Occipital lobe (tissue), 2 donors: ENCODE data around the gene PTPRN. TPM values are rescaled to one million over a fixed set of nuclear protein-coding genes. Genes with fewer than 3 reads are reported as not detected.
A peak's percentile ranks its signal among the peaks of the same experiment; 100 is the strongest.
"Not testable (repeated sequence)": the region's sequence is repeated elsewhere in the genome, so short reads cannot be mapped to it uniquely, and the experiment has no call there.

Source experiments
- DNase-seq: peaks from one replicate; lab custom pipeline; 2025; lab: John Stamatoyannopoulos, UW
- total RNA-seq: library from RNA; depleted of rRNA; stranded (reverse); fragments of >200 nt; gene quantifications from one replicate; pipeline ENCODE4 v1.2.3, GENCODE V29; 2014

Gene PTPRN
- total RNA-seq, result 32.6 TPM

- DNase-seq, result peak; percentile 48
Measured at GRCh38 chr2:219309278-219309677, at the start of gene PTPRN. PTPRN (minus strand) TSS chr2:219309401; CDS start chr2:219309332, 69 bp downstream.

- no peak for DNase-seq
Measured at GRCh38 chr2:219358170-219359075, 49.2 kb upstream of the PTPRN start.

- DNase-seq, result no peak
Measured at GRCh38 chr2:219356834-219357233, 47.6 kb upstream of the PTPRN start.

- DNase-seq, result no peak
Measured at GRCh38 chr2:219354582-219354981, 45.4 kb upstream of the PTPRN start.

- DNase-seq, result no peak
Measured at GRCh38 chr2:219353129-219353528, 43.9 kb upstream of the PTPRN start.

- DNase-seq, result peak; percentile 33
Measured at GRCh38 chr2:219352448-219353023, 43.3 kb upstream of the PTPRN start.

GRCh38 chr2:219350710-219351221, 41.6 kb upstream of the PTPRN start:
- DNase-seq, result no peak

- no peak for DNase-seq
Measured at GRCh38 chr2:219350215-219350614, 41.0 kb upstream of the PTPRN start.

- peak; percentile 5 for DNase-seq
Measured at GRCh38 chr2:219344751-219345430, 35.7 kb upstream of the PTPRN start.

GRCh38 chr2:219335373-219335786, 26.2 kb upstream of the PTPRN start:
- no peak for DNase-seq

- DNase-seq, result no peak
Measured at GRCh38 chr2:219334076-219334475, 24.9 kb upstream of the PTPRN start.

- DNase-seq, result no peak
Measured at GRCh38 chr2:219332542-219332941, 23.3 kb upstream of the PTPRN start, which contains the start of gene RESP18. RESP18 (minus strand) TSS chr2:219332744.

- no peak for DNase-seq
Measured at GRCh38 chr2:219331560-219332213, 22.5 kb upstream of the PTPRN start.

GRCh38 chr2:219327719-219328118, 18.5 kb upstream of the PTPRN start:
- no peak for DNase-seq

GRCh38 chr2:219325657-219326315, 16.6 kb upstream of the PTPRN start:
- DNase-seq, result no peak

- no peak for DNase-seq
Measured at GRCh38 chr2:219325136-219325535, 15.9 kb upstream of the PTPRN start.

GRCh38 chr2:219323434-219323833, 14.2 kb upstream of the PTPRN start:
- DNase-seq, result no peak

- no peak for DNase-seq
Measured at GRCh38 chr2:219314804-219315468, 5.7 kb upstream of the PTPRN start.

- DNase-seq, result not testable (repeated sequence)
Measured at GRCh38 chr2:219312683-219313263, 3.6 kb upstream of the PTPRN start.
